SU-DHL-6 (cell line): ENCODE data around the gene BATF2.
"Not testable (repeated sequence)": the region's sequence is repeated elsewhere in the genome, so short reads cannot be mapped to it uniquely, and the experiment has no call there.

ENCODE experiments used
- H2AFZ ChIP-seq: fragments of 200-600 bp; sonication (generic); 2 replicates; pipeline ENCODE4 v1.6.1; 2014; ENCODE audit warnings: low read depth, mild to moderate bottlenecking, moderate library complexity, mixed read lengths, antibody characterized with exemption, low read length; ENCODE audit not compliant: severe bottlenecking
- H3F3A ChIP-seq: fragments of 200-600 bp; shearing (Covaris generic); 2 replicates; pipeline ENCODE4 v1.6.0; 2016; ENCODE audit warnings: antibody characterized with exemption, mild to moderate bottlenecking; ENCODE audit not compliant: insufficient read depth
- H3K27ac ChIP-seq: fragments of 200-600 bp; sonication (generic); 2 replicates; pipeline ENCODE4 v1.5.1; 2016; ENCODE audit warnings: low read depth, mild to moderate bottlenecking, low read length, moderate library complexity, mixed read lengths
- H3K27me3 ChIP-seq: fragments of 200-600 bp; sonication (generic), shearing (Covaris generic); 2 replicates; pipeline ENCODE4 v1.6.0; 2014; ENCODE audit warnings: mild to moderate bottlenecking, low read length
- H3K36me3 ChIP-seq: fragments of 200-600 bp; sonication (generic); 2 replicates; pipeline ENCODE4 v1.6.1; 2014; ENCODE audit warnings: mild to moderate bottlenecking, low read length, mixed read lengths
- H3K4me2 ChIP-seq: fragments of 300-600, 200-600 bp; shearing (Covaris generic), sonication (generic); 2 replicates; pipeline ENCODE4 v1.6.0; 2014; ENCODE audit warnings: low read length, low read depth, mild to moderate bottlenecking; ENCODE audit not compliant: poor library complexity, severe bottlenecking
- H3K4me3 ChIP-seq: fragments of 200-600 bp; sonication (generic); 2 replicates; pipeline ENCODE4 v1.5.1; 2014; ENCODE audit warnings: antibody characterized with exemption, low read length, mild to moderate bottlenecking, mixed read lengths; ENCODE audit not compliant: insufficient read depth, poor library complexity, severe bottlenecking
- H3K79me2 ChIP-seq: fragments of 200-600 bp; sonication (generic); 2 replicates; pipeline ENCODE4 v1.6.1; 2014; ENCODE audit warnings: mild to moderate bottlenecking, low read length, moderate library complexity; ENCODE audit not compliant: insufficient read depth
- H3K9ac ChIP-seq: fragments of 200-600 bp; sonication (generic); 2 replicates; pipeline ENCODE4 v1.7.0; 2014; ENCODE audit warnings: mild to moderate bottlenecking, low read length
- H3K9me2 ChIP-seq: fragments of 200-600 bp; sonication (generic); replicated peaks from 2 replicates; pipeline ENCODE4 v1.6.1; 2014; ENCODE audit warnings: low read length; ENCODE audit not compliant: insufficient read depth
- H3K9me3 ChIP-seq: fragments of 200-600 bp; sonication (generic); 2 replicates; pipeline ENCODE4 v1.6.1; 2014; ENCODE audit warnings: low read length, mixed read lengths; ENCODE audit not compliant: insufficient read depth
- H4K20me1 ChIP-seq: fragments of 200-600 bp; sonication (generic); 2 replicates; pipeline ENCODE4 v1.6.1; 2014; ENCODE audit warnings: low read depth, mild to moderate bottlenecking, antibody characterized with exemption, low read length, moderate library complexity, mixed read lengths
- EZH2phosphoT487 ChIP-seq: fragments of 200-600 bp; sonication (generic), shearing (Covaris generic); conservative IDR thresholded peaks from 2 replicates; pipeline ENCODE4 v1.6.1; 2018; ENCODE audit warnings: mild to moderate bottlenecking, antibody characterized with exemption, low read length, moderate library complexity, mixed read lengths
- TF ChIP-seq, protein P1 (sequence below): fragments of 200-600 bp; sonication (generic); IDR thresholded peaks from one replicate; pipeline ENCODE4 v1.5.1; 2017; ENCODE audit warnings: antibody characterized with exemption, mild to moderate bottlenecking, low read length, moderate library complexity; ENCODE audit not compliant: insufficient read depth, poor library complexity, severe bottlenecking

BATF2 gene

GRCh38 chr11:65032216-65032615, 35.4 kb upstream of the BATF2 start:
- Histone ChIP-seq H3K36me3 (no peaks in the 10 kb centered on the region), H4K20me1 (no peaks in the 10 kb centered on the region), H3K9me3 (no peaks in the 10 kb centered on the region), H3K9ac (no peak overlapping the region), H3K4me3 (no peak overlapping the region), H3K27ac (no peak overlapping the region), H3K9me2 (no peaks in the 10 kb centered on the region), H2AFZ (no peak overlapping the region), H3K27me3 (no peaks in the 10 kb centered on the region), H3K4me2 (no peak overlapping the region), H3K79me2 (no peaks in the 10 kb centered on the region), H3F3A (0 out of 2 replicates have a peak, but pooled peaks cover 2% of the 10 kb centered on the region)
- TF ChIP-seq, protein P1, sequence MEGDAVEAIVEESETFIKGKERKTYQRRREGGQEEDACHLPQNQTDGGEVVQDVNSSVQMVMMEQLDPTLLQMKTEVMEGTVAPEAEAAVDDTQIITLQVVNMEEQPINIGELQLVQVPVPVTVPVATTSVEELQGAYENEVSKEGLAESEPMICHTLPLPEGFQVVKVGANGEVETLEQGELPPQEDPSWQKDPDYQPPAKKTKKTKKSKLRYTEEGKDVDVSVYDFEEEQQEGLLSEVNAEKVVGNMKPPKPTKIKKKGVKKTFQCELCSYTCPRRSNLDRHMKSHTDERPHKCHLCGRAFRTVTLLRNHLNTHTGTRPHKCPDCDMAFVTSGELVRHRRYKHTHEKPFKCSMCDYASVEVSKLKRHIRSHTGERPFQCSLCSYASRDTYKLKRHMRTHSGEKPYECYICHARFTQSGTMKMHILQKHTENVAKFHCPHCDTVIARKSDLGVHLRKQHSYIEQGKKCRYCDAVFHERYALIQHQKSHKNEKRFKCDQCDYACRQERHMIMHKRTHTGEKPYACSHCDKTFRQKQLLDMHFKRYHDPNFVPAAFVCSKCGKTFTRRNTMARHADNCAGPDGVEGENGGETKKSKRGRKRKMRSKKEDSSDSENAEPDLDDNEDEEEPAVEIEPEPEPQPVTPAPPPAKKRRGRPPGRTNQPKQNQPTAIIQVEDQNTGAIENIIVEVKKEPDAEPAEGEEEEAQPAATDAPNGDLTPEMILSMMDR, result no peak
- no peak for TF ChIP-seq EZH2phosphoT487

DNA sequence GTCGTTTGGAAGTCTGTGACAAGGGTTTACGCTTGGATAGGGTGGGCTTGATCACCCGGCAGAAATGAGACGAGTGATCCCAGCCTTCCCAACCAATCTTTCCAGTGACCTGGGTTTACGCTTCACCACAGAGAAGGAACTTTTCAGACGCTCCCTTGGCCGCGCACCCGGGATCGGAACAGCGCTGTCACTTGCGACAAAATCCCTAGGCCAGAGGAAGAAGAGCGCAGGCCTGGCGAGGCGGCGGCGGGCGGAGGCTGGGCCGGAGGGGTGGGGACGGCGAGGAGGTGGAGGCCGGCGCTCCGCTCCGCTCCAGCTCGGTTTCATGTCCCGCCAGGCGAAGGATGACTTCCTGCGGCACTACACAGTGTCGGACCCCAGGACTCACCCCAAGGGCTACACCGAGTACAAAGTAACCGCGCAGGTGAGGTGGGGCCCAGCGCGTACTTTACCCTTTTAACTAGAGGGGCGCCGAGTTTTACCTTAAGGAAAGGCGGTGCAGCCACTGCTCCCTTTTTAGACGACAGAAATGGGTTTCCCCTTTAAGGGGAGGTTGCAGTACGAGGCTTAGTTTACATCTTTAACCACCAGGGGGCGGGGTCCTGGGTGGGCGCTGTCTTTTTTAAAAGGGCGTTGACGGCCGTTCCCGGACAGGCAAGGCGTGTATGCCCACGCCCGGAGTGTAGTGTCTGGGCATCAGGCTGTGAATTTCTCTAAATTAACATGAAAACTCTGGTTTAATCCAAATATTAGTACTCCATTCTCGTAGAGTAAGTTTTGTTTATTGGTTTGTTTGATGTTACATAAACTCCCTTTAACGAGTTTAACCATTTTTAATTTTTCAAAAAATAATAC, 30.7 kb upstream of the BATF2 start, which contains the start of gene SNX15:
Gene SNX15, plus strand, starts transcription at position 227 of the 855 bp plus-strand sequence. Its CDS starts 99 bp downstream, at position 326.
- Histone ChIP-seq H3K27me3 (no peaks in the 10 kb centered on the region), H3K36me3 (no peaks in the 10 kb centered on the region), H4K20me1 (no peaks in the 10 kb centered on the region), H3K9me2 (no peaks in the 10 kb centered on the region), H3K79me2 (no peaks in the 10 kb centered on the region), H2AFZ (peak within 1 kb of the TSS; percentile 31), H3K9ac (peak within 1 kb of the TSS; percentile 48), H3K4me2 (peak within 1 kb of the TSS; percentile 80), H3F3A (0 out of 2 replicates have a peak, but pooled peaks cover 2% of the 10 kb centered on the region), H3K27ac (peak within 1 kb of the TSS; percentile 32), H3K9me3 (no peaks in the 10 kb centered on the region), H3K4me3 (peak within 1 kb of the TSS; percentile 50)
- TF ChIP-seq EZH2phosphoT487, result no peak
- TF ChIP-seq, protein P1, result no peak

- Histone ChIP-seq H3K9ac (peak overlapping the region; percentile 48; the same call in 1 of the 2 replicates), H2AFZ (peak overlapping the region; percentile 30), H3K9me3 (no peaks in the 10 kb centered on the region), H3K4me3 (peak overlapping the region; percentile 50), H3K4me2 (peak overlapping the region; percentile 80), H3K27ac (no peak overlapping the region), H3F3A (0 out of 2 replicates have a peak, but pooled peaks cover 2% of the 10 kb centered on the region), H3K79me2 (no peaks in the 10 kb centered on the region), H4K20me1 (no peaks in the 10 kb centered on the region), H3K36me3 (no peaks in the 10 kb centered on the region), H3K9me2 (no peaks in the 10 kb centered on the region), H3K27me3 (no peaks in the 10 kb centered on the region)
- TF ChIP-seq, protein P1, result no peak
- no peak for TF ChIP-seq EZH2phosphoT487
Measured at GRCh38 chr11:65026810-65027209, 30.0 kb upstream of the BATF2 start.

DNA sequence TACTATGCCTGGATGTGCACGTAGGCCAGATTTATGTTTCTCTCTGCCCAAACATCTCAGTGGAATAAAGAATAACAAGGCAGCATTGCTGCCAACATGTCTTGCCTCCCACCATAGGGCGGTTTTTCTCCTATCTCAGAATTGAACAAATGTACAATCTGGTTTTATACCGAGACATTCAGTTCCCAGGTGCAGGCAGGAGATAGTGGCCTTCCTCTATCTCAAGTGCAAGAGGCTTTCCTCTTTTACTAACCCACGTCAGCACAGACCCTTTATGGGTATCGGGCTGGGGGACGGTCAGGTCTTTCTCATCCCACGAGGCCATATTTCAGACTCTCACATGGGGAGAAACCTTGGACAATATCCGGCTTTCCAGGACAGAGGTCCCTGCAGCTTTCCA, 26.7 kb upstream of the BATF2 start:
- H3K27ac ChIP-seq, H3K9me3 ChIP-seq, H3K4me3 ChIP-seq, H2AFZ ChIP-seq, H3F3A ChIP-seq, H3K79me2 ChIP-seq, H4K20me1 ChIP-seq, H3K9ac ChIP-seq, H3K36me3 ChIP-seq, H3K27me3 ChIP-seq, H3K9me2 ChIP-seq, H3K4me2 ChIP-seq: not testable (repeated sequence)
